NCI-H524 treated with DMSO at 0.1 percent for 48 hours (cell line): Measurements from ENCODE around the gene KANSL1L.

Experiments
- DNase-seq: peaks from one replicate; lab custom pipeline; 2025; lab: John Stamatoyannopoulos, UW

Gene KANSL1L

GRCh38 chr2:210086292-210086691, 84.9 kb downstream of the KANSL1L start:
- no peak for DNase-seq

- DNase-seq: no peak
Measured at GRCh38 chr2:210072922-210073509, 98.2 kb downstream of the KANSL1L start.

- no peak for DNase-seq
Measured at GRCh38 chr2:210072493-210072892, 98.7 kb downstream of the KANSL1L start.

GRCh38 chr2:210063306-210063705, 107.9 kb downstream of the KANSL1L start:
- DNase-seq: no peak

- DNase-seq: no peak
Measured at GRCh38 chr2:210055825-210056224, 115.4 kb downstream of the KANSL1L start.

GRCh38 chr2:210054696-210055095, 116.5 kb downstream of the KANSL1L start:
- no peak for DNase-seq

- DNase-seq: no peak
Measured at GRCh38 chr2:210050885-210051284, 120.3 kb downstream of the KANSL1L start.

GRCh38 chr2:210049831-210050230, 121.4 kb downstream of the KANSL1L start:
- DNase-seq: no peak

- no peak for DNase-seq
Measured at GRCh38 chr2:210046851-210047500, 124.2 kb downstream of the KANSL1L start.

- no peak for DNase-seq
Measured at GRCh38 chr2:210038078-210038477, 133.1 kb downstream of the KANSL1L start.

- no peak for DNase-seq
Measured at GRCh38 chr2:210035679-210036078, 135.5 kb downstream of the KANSL1L start.

- no peak for DNase-seq
Measured at GRCh38 chr2:210034087-210034683, 137.0 kb downstream of the KANSL1L start.

GRCh38 chr2:210028178-210028577, 143.0 kb downstream of the KANSL1L start:
- no peak for DNase-seq

GRCh38 chr2:210027608-210028007, 143.6 kb downstream of the KANSL1L start:
- no peak for DNase-seq

GRCh38 chr2:210022824-210023223, 148.4 kb downstream of the KANSL1L start:
- no peak for DNase-seq

GRCh38 chr2:210020138-210020537, 151.1 kb downstream of the KANSL1L start:
- DNase-seq: no peak

- no peak for DNase-seq
Measured at GRCh38 chr2:210009896-210010295, 161.3 kb downstream of the KANSL1L start.

GRCh38 chr2:210009126-210009525, 162.1 kb downstream of the KANSL1L start:
- DNase-seq: no peak

- DNase-seq: no peak
Measured at GRCh38 chr2:210007895-210008294, 163.3 kb downstream of the KANSL1L start.

- DNase-seq: no peak
Measured at GRCh38 chr2:210004881-210005280, 166.3 kb downstream of the KANSL1L start.

- DNase-seq: no peak
Measured at GRCh38 chr2:210003359-210003758, 167.8 kb downstream of the KANSL1L start.

- peak; percentile 57 for DNase-seq
Measured at GRCh38 chr2:210002158-210003157, 168.8 kb downstream of the KANSL1L start, which contains the start of gene RPE. Gene RPE (plus strand): TSS chr2:210002638. CDS start chr2:210002662, 24 bp downstream.
